ENCODE data around the gene HMGCLL1.

The HMGCLL1 gene

GRCh38 chr6:55584654-55585354, 5.8 kb upstream of the HMGCLL1 start:
- DNase-seq (ENCODE audit: extremely low read depth, low read depth), result no peak
- TF ChIP-seq CTCF (IDR thresholded peaks at IDR 0.05; ENCODE audit: low read depth, low read length), result no peak

DNA sequence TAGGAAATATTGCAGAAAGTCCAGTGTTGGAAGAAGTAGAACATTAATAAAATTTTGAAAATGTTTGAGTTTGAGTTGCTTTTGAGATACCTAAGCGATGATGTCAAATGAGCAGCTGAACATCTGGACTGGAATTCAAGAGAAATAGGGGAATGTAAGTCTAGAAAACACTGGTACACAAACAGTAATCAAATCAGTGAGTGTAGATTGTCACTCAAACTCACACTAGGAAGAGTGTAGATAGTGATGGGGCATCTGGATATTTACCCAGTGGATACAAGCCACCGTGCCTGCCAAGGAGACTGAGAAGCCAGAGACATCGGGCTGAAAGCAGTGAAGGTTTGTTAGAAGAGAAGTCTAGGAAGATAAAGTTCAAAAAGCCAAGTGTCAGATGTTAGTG, 2.2 kb downstream of the HMGCLL1 start:
- TF ChIP-seq CTCF (IDR thresholded peaks at IDR 0.05; ENCODE audit: low read depth, low read length), result no peak
- no peak for DNase-seq (ENCODE audit: extremely low read depth, low read depth)

GRCh38 chr6:55574556-55574955, 4.4 kb downstream of the HMGCLL1 start:
- no peak for DNase-seq (ENCODE audit: extremely low read depth, low read depth)
- TF ChIP-seq CTCF (IDR thresholded peaks at IDR 0.05; ENCODE audit: low read depth, low read length), result no peak

DNA sequence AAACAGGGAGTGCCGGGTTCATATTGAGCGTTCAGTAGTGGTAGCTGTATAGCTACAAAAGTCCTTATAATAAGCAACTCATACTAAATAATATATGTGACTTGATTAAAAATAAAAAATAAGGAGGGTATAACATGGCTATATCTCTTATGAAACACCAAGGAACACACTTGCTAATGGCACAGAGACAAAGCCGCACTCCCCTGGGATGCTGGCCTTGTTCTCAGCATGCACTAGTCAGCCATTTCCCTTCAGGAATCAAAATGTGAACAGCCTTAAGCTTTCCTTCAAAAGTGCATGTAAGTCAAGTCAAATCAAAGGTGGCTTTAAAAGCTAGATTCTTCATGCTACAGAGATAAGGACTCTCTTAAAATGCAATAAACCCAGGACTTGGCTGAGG, 9.4 kb downstream of the HMGCLL1 start:
- DNase-seq (ENCODE audit: extremely low read depth, low read depth), result no peak
- TF ChIP-seq CTCF (IDR thresholded peaks at IDR 0.05; ENCODE audit: low read depth, low read length), result no peak

- no peak for TF ChIP-seq CTCF (IDR thresholded peaks at IDR 0.05; ENCODE audit: low read depth, low read length)
- DNase-seq (ENCODE audit: extremely low read depth, low read depth), result no peak
Observed at GRCh38 chr6:55568808-55569439, 10.1 kb downstream of the HMGCLL1 start.

GRCh38 chr6:55567558-55567957, 11.4 kb downstream of the HMGCLL1 start:
- DNase-seq (ENCODE audit: extremely low read depth, low read depth), result no peak
- TF ChIP-seq CTCF (IDR thresholded peaks at IDR 0.05; ENCODE audit: low read depth, low read length), result no peak

- no peak for TF ChIP-seq CTCF (IDR thresholded peaks at IDR 0.05; ENCODE audit: low read depth, low read length)
- no peak for DNase-seq (ENCODE audit: extremely low read depth, low read depth)
Observed at GRCh38 chr6:55566036-55566710, 12.8 kb downstream of the HMGCLL1 start.
